Naive thymus-derived CD4-positive, alpha-beta T cell (primary cell): ENCODE measurements around the gene GOSR2. TPM values are rescaled to one million over a fixed set of nuclear protein-coding genes. Genes with fewer than 3 reads are reported as not detected.
"Not testable (repeated sequence)": the region's sequence is repeated elsewhere in the genome, so short reads cannot be mapped to it uniquely, and the experiment has no call there.

Source experiments
- ATAC-seq: fragments of 150-1000 bp; cut with Tn5 transposase; 2 replicates; pipeline ENCODE4 v1.10.0; 2021; ENCODE audit warnings: mild to moderate bottlenecking, moderate library complexity
- CTCF ChIA-PET: fragments of 350-600 bp; sonication (Branson Sonifier 250); formaldehyde crosslinking; loops from one replicate; lab custom pipeline; 2021; ENCODE audit warnings: antibody characterized with exemption; lab: Charles Lee
- POLR2A ChIA-PET: fragments of 350-600 bp; sonication (Branson Sonifier 250); formaldehyde crosslinking; loops from one replicate; lab custom pipeline; 2021; ENCODE audit warnings: antibody characterized with exemption, inconsistent platforms; lab: Charles Lee
- DNase-seq, 9 donors: peaks; one replicate each; pipeline versions ENCODE4 v3.0.0 to v3.0.0-alpha.2; 2020 to 2022; ENCODE audit warnings: mixed read lengths in 1 of 9
- H3K27ac ChIP-seq: one replicate; pipeline ENCODE4 v1.7.0; 2013; ENCODE audit warnings: mild to moderate bottlenecking, low read depth, low read length, moderate library complexity
- H3K27me3 ChIP-seq, 2 donors: one replicate each; pipeline ENCODE4 v1.7.0; 2013; ENCODE audit warnings: low read length in 2 of 2, mild to moderate bottlenecking in 2 of 2, moderate library complexity in 2 of 2; ENCODE audit not compliant: control insufficient read depth in 2 of 2, insufficient read depth in 2 of 2
- H3K36me3 ChIP-seq, 3 experiments: 1 replicate in 2 of 3; 2 replicates in 1 of 3; pipeline ENCODE4 v1.7.0; 2013; ENCODE audit warnings: low read length in 3 of 3, mild to moderate bottlenecking in 3 of 3, moderate library complexity in 1 of 3; ENCODE audit not compliant: insufficient read depth in 3 of 3, control insufficient read depth in 2 of 3
- H3K4me1 ChIP-seq, 2 donors: one replicate each; pipeline ENCODE4 v1.7.0; 2013; ENCODE audit warnings: low read length in 2 of 2, mild to moderate bottlenecking in 2 of 2, moderate library complexity in 1 of 2; ENCODE audit not compliant: control insufficient read depth in 2 of 2, insufficient read depth in 2 of 2
- H3K4me3 ChIP-seq: 2 replicates; pipeline ENCODE4 v1.7.0; 2013; ENCODE audit warnings: mild to moderate bottlenecking, low read length
- H3K9me3 ChIP-seq, 3 experiments: 1 replicate in 2 of 3; 2 replicates in 1 of 3; pipeline ENCODE4 v1.7.0; 2013; ENCODE audit warnings: low read length in 3 of 3; ENCODE audit not compliant: control insufficient read depth in 2 of 3
- H3K27ac Mint-ChIP-seq, 9 donors: one replicate each; pipeline ENCODE4 v1.8.0; 2020 to 2022; ENCODE audit warnings: mixed read lengths in 9 of 9, mild to moderate bottlenecking in 8 of 9, moderate library complexity in 5 of 9, inconsistent platforms in 2 of 9
- H3K27me3 Mint-ChIP-seq, 5 donors: one replicate each; pipeline ENCODE4 v1.8.0; 2021 to 2022; ENCODE audit warnings: mixed read lengths in 5 of 5, mild to moderate bottlenecking in 1 of 5
- H3K36me3 Mint-ChIP-seq, 5 donors: one replicate each; pipeline ENCODE4 v1.8.0; 2020 to 2022; ENCODE audit warnings: mixed read lengths in 5 of 5, mild to moderate bottlenecking in 3 of 5, inconsistent platforms in 1 of 5
- H3K4me1 Mint-ChIP-seq, 7 donors: one replicate each; pipeline ENCODE4 v1.8.0; 2020 to 2022; ENCODE audit warnings: mixed read lengths in 7 of 7, mild to moderate bottlenecking in 3 of 7, inconsistent platforms in 1 of 7
- H3K4me3 Mint-ChIP-seq, 10 donors: one replicate each; pipeline ENCODE4 v1.8.0; 2020 to 2022; ENCODE audit warnings: mild to moderate bottlenecking in 10 of 10, mixed read lengths in 10 of 10, moderate library complexity in 6 of 10, inconsistent platforms in 2 of 10
- H3K9me3 Mint-ChIP-seq, 11 donors: one replicate each; pipeline ENCODE4 v1.8.0; 2020 to 2022; ENCODE audit warnings: mixed read lengths in 11 of 11, mild to moderate bottlenecking in 4 of 11, inconsistent platforms in 1 of 11, moderate library complexity in 1 of 11
- intact Hi-C, 2 donors: fragments of 100-400 bp; cut with micrococcal nuclease; formaldehyde crosslinking; loops; one replicate each; pipeline ENCODE4 v1.15.1; 2023
- polyA plus RNA-seq, 2 donors: library from polyadenylated mRNA; unstranded; fragments of 300-500 nt; fragmentation: Illumina TruSeq; gene quantifications; one replicate each; pipeline ENCODE4 v1.2.3, GENCODE V29; 2021
- total RNA-seq, 6 experiments: library from RNA in 5 of 6; stranded (reverse) in 5 of 6; gene quantifications; 1 replicate in 5 of 6; 2 replicates in 1 of 6; pipeline ENCODE4 v1.2.3 and lab custom pipeline; 2021 to 2026

GOSR2 gene
- total and polyA plus RNA-seq, 7 experiments from 2014 or later = 44.5 to 95.5 (median 70.2) TPM

GRCh38 chr17:46915596-46915995 lies 7.4 kb upstream of the GOSR2 start:
- no peaks in the 10 kb centered on the region for H3K9me3 ChIP-seq
- Mint-ChIP-seq H3K9me3 (peaks cover 0 to 4% (median 0%) of the 10 kb centered on the region in 11 donors), H3K4me1 (no peaks in the 10 kb centered on the region), H3K36me3 (peaks cover 0 to 8% (median 4%) of the 10 kb centered on the region in 5 donors), H3K27me3 (peaks cover 0 to 7% (median 4%) of the 10 kb centered on the region in 5 donors), H3K4me3 (no peak overlapping the region), H3K27ac (no peak overlapping the region)
- H3K4me3 ChIP-seq = no peak overlapping the region
- DNase-seq (no peak), ATAC-seq (no peak)
- H3K4me1 ChIP-seq = no peaks in the 10 kb centered on the region
- ChIA-PET CTCF (no interaction called here), POLR2A (no interaction called here)
- intact Hi-C loops = no loop called here
- no peaks in the 10 kb centered on the region for H3K36me3 ChIP-seq
- no peaks in the 10 kb centered on the region for H3K27me3 ChIP-seq
- no peak overlapping the region for H3K27ac ChIP-seq

DNA sequence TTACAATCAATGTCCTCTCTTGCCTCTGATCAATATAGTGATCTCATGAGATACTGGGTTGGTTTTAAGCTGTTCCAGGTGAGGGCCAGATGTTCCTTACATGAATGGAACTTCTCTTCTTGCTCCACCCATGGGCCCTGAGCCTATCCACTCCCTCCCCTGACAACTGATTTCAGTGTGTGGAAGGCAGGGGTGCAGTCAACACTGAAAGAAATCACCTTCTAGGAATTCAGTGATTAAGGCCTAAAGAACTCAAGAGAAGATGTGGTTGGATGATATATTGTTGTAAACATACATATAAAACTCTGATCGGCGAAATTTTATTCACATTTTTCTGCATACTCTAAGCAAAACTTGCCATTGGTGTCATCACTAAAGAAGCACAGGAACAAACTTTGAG lies 6.7 kb upstream of the GOSR2 start:
- no peak overlapping the region for H3K4me3 ChIP-seq
- H3K4me3 Mint-ChIP-seq = no peak overlapping the region
- ChIA-PET POLR2A (no interaction called here), CTCF (no interaction called here)
- no peak for ATAC-seq
- H3K36me3 Mint-ChIP-seq = peaks cover 0 to 8% (median 4%) of the 10 kb centered on the region in 5 donors
- DNase-seq = no peak
- no peaks in the 10 kb centered on the region for H3K9me3 ChIP-seq
- no peaks in the 10 kb centered on the region for H3K4me1 ChIP-seq
- H3K27ac ChIP-seq = no peak overlapping the region
- intact Hi-C loops = no loop called here
- peaks cover 0 to 4% (median 0%) of the 10 kb centered on the region in 11 donors for H3K9me3 Mint-ChIP-seq
- H3K27me3 ChIP-seq = no peaks in the 10 kb centered on the region
- no peaks in the 10 kb centered on the region for H3K4me1 Mint-ChIP-seq
- H3K36me3 ChIP-seq = no peaks in the 10 kb centered on the region
- H3K27ac Mint-ChIP-seq = no peak overlapping the region
- peaks cover 0 to 7% (median 3%) of the 10 kb centered on the region in 5 donors for H3K27me3 Mint-ChIP-seq

GRCh38 chr17:46916623-46917022 lies 6.3 kb upstream of the GOSR2 start:
- H3K9me3 ChIP-seq = no peaks in the 10 kb centered on the region
- H3K27ac Mint-ChIP-seq = no peak overlapping the region
- H3K27me3 Mint-ChIP-seq = peaks cover 0 to 7% (median 3%) of the 10 kb centered on the region in 5 donors
- no peak overlapping the region for H3K4me3 ChIP-seq
- ChIA-PET CTCF (no interaction called here), POLR2A (no interaction called here)
- H3K27ac ChIP-seq = no peak overlapping the region
- intact Hi-C loops = no loop called here
- no peak overlapping the region for H3K4me3 Mint-ChIP-seq
- H3K4me1 Mint-ChIP-seq = no peaks in the 10 kb centered on the region
- H3K27me3 ChIP-seq = no peaks in the 10 kb centered on the region
- no peaks in the 10 kb centered on the region for H3K4me1 ChIP-seq
- peaks cover 0 to 8% (median 4%) of the 10 kb centered on the region in 5 donors for H3K36me3 Mint-ChIP-seq
- no peaks in the 10 kb centered on the region for H3K36me3 ChIP-seq
- peaks cover 0 to 4% (median 0%) of the 10 kb centered on the region in 11 donors for H3K9me3 Mint-ChIP-seq
- no peak for DNase-seq
- no peak for ATAC-seq

- no peak overlapping the region for H3K4me3 Mint-ChIP-seq
- H3K9me3 Mint-ChIP-seq = peaks cover 0 to 4% (median 0%) of the 10 kb centered on the region in 11 donors
- H3K9me3 ChIP-seq = no peaks in the 10 kb centered on the region
- peaks cover 0 to 2% (median 0%) of the 10 kb centered on the region in 7 donors for H3K4me1 Mint-ChIP-seq
- intact Hi-C loops = no loop called here
- no peak overlapping the region for H3K4me3 ChIP-seq
- H3K4me1 ChIP-seq = no peaks in the 10 kb centered on the region
- no peak for DNase-seq
- no peak overlapping the region for H3K27ac Mint-ChIP-seq
- H3K36me3 ChIP-seq = no peaks in the 10 kb centered on the region
- ChIA-PET CTCF (no interaction called here), POLR2A (no interaction called here)
- no peaks in the 10 kb centered on the region for H3K27me3 ChIP-seq
- peaks cover 0 to 4% (median under 1%) of the 10 kb centered on the region in 5 donors for H3K27me3 Mint-ChIP-seq
- no peak for ATAC-seq
- no peak overlapping the region for H3K27ac ChIP-seq
- peaks cover 2 to 8% (median 4%) of the 10 kb centered on the region in 5 donors for H3K36me3 Mint-ChIP-seq
Observed at GRCh38 chr17:46917041-46917440, 5.9 kb upstream of the GOSR2 start.

- Mint-ChIP-seq H3K9me3 (peaks cover 0 to 5% (median 0%) of the 10 kb centered on the region in 11 donors), H3K27me3 (peaks cover 0 to 4% (median 0%) of the 10 kb centered on the region in 5 donors), H3K4me1 (peaks cover 0 to 7% (median 1%) of the 10 kb centered on the region in 7 donors), H3K4me3 (no peak overlapping the region), H3K27ac (no peak overlapping the region), H3K36me3 (peaks cover 4 to 8% (median 4%) of the 10 kb centered on the region in 5 donors)
- ChIA-PET POLR2A (no interaction called here), CTCF (no interaction called here)
- Histone ChIP-seq H3K9me3 (no peaks in the 10 kb centered on the region), H3K4me1 (no peaks in the 10 kb centered on the region), H3K27ac (no peak overlapping the region), H3K27me3 (no peaks in the 10 kb centered on the region), H3K4me3 (no peak overlapping the region), H3K36me3 (no peaks in the 10 kb centered on the region)
- ATAC-seq (no peak), DNase-seq (no peak)
- intact Hi-C loops = no loop called here
Observed at GRCh38 chr17:46917516-46917915, 5.4 kb upstream of the GOSR2 start.

DNA sequence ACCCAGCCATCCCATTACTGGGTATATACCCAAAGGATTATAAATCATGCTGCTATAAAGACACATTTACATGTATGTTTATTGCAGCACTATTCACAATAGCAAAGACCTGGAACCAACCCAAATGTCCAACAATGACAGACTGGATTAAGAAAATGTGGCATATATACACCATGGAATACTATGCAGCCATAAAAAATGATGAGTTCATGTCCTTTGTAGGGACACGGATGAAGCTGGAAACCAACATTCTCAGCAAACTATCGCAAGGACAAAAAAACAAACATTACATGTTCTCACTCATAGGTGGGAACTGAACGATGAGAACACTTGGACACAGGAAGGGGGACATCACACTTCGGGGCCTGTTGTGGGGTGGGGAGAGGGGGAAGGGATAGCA lies 998 bp upstream of the GOSR2 start:
- H3K27me3 ChIP-seq, H3K36me3 ChIP-seq, H3K27me3 Mint-ChIP-seq, ATAC-seq, H3K27ac ChIP-seq, H3K9me3 ChIP-seq, H3K36me3 Mint-ChIP-seq, H3K4me3 ChIP-seq, H3K9me3 Mint-ChIP-seq, DNase-seq: not testable (repeated sequence)
- peak overlapping the region; percentile 64 to 97 (median 91) for H3K4me3 Mint-ChIP-seq
- intact Hi-C loops = loop anchor here in 1 of 2 donors (1.0 to 10.0 kb wide), 2 partner anchors 145 to 1337 kb away; no protein-coding TSS in a partner anchor
- H3K4me1 Mint-ChIP-seq = peaks cover 24 to 48% (median 42%) of the 10 kb centered on the region in 7 donors
- ChIA-PET POLR2A (interaction anchor here (0.6 kb wide), 1 partner anchor 961 kb away, joined by 3 read pairs; no protein-coding TSS in a partner anchor), CTCF (interaction anchor here (0.6 kb wide), 1 partner anchor 151 kb away, joined by 3 read pairs; no protein-coding TSS in a partner anchor)
- peaks cover 16 to 26% of the 10 kb centered on the region in 2 donors for H3K4me1 ChIP-seq
- peak overlapping the region in 7 of 9 donors; percentile 38 to 100 (median 90) for H3K27ac Mint-ChIP-seq

DNA sequence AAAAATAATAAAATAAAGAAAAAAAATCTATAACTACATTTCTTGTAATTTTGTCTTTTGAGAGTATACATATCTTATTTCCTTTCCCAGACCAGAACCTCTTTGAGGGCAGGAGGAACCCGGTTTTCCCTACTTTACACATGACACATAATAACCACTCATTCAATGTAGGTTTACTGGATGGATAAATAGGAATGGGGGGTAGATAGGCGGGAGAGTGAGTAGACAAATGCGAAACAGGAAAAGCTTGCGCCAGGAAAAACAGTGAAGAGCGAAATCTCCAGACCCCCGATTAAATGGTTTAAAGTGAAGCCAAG lies 515 bp upstream of the GOSR2 start:
- Mint-ChIP-seq H3K4me3 (peak overlapping the region; percentile 86 to 97 (median 92)), H3K4me1 (peaks cover 29 to 53% (median 46%) of the 10 kb centered on the region in 7 donors), H3K27me3 (peaks cover 0 to 4% (median 0%) of the 10 kb centered on the region in 5 donors), H3K27ac (peak overlapping the region; percentile 97 to 100 (median 100)), H3K36me3 (peaks cover 0 to 4% (median 0%) of the 10 kb centered on the region in 5 donors), H3K9me3 (peaks cover 0 to 5% (median 0%) of the 10 kb centered on the region in 11 donors)
- Histone ChIP-seq H3K9me3 (no peaks in the 10 kb centered on the region), H3K4me1 (peaks cover 16 to 30% of the 10 kb centered on the region in 2 donors), H3K27me3 (no peaks in the 10 kb centered on the region), H3K27ac (peak overlapping the region; percentile 78), H3K36me3 (peaks cover 0 to 6% (median 0%) of the 10 kb centered on the region in 3 experiments), H3K4me3 (peak overlapping the region; percentile 84)
- DNase-seq (no peak), ATAC-seq (peak; percentile 1)
- CTCF ChIA-PET = interaction anchor here (0.6 kb wide), 1 partner anchor 150 kb away, joined by 3 read pairs; no protein-coding TSS in a partner anchor
- POLR2A ChIA-PET = no interaction called here
- intact Hi-C loops = loop anchor here in 1 of 2 donors (1.0 to 10.0 kb wide), 2 partner anchors 145 to 1338 kb away; no protein-coding TSS in a partner anchor
